Activated CD4-positive, alpha-beta T cell treated with anti-CD3 and anti-CD28 coated beads, Interleukin-2, amount 10 ng/mL, durations not matched to agents 24 days and 14 days (primary cell): Measurements from ENCODE around the gene CBY3. TPM values are rescaled to one million over a fixed set of nuclear protein-coding genes. Genes with fewer than 3 reads are reported as not detected.
A peak's percentile ranks its signal among the peaks of the same experiment; 100 is the strongest.
"Not testable (repeated sequence)": the region's sequence is repeated elsewhere in the genome, so short reads cannot be mapped to it uniquely, and the experiment has no call there.

Experiments
- DNase-seq: peaks from one replicate; pipeline ENCODE4 v3.0.0; 2022
- H3K27ac Mint-ChIP-seq: one replicate; pipeline ENCODE4 v1.8.0; 2022; ENCODE audit warnings: mild to moderate bottlenecking, mixed read lengths
- H3K27me3 Mint-ChIP-seq: one replicate; pipeline ENCODE4 v1.8.0; 2022; ENCODE audit warnings: mixed read lengths
- H3K36me3 Mint-ChIP-seq: one replicate; pipeline ENCODE4 v1.8.0; 2022; ENCODE audit warnings: low read depth, mild to moderate bottlenecking, mixed read lengths
- H3K4me1 Mint-ChIP-seq: one replicate; pipeline ENCODE4 v1.8.0; 2021; ENCODE audit warnings: mixed read lengths
- H3K4me3 Mint-ChIP-seq: one replicate; pipeline ENCODE4 v1.8.0; 2022; ENCODE audit warnings: mild to moderate bottlenecking, moderate library complexity, mixed read lengths
- H3K9me3 Mint-ChIP-seq: one replicate; pipeline ENCODE4 v1.8.0; 2021; ENCODE audit warnings: mixed read lengths
- intact Hi-C: fragments of 100-400 bp; cut with micrococcal nuclease; formaldehyde crosslinking; loops from one replicate; pipeline ENCODE4 v1.15.1; 2023
- total RNA-seq: library from RNA; stranded (reverse); gene quantifications from 2 replicates; pipeline ENCODE4 v1.2.3, GENCODE V29; 2022

The CBY3 gene
- total RNA-seq, 1 donor from 2014 or later = 0.63 TPM

GRCh38 chr5:179697108-179697507 is 16.3 kb upstream of the CBY3 start:
- peak overlapping the region; percentile 99 for H3K27ac Mint-ChIP-seq
- peaks cover 21% of the 10 kb centered on the region for H3K4me1 Mint-ChIP-seq
- H3K27me3 Mint-ChIP-seq = no peaks in the 10 kb centered on the region
- H3K9me3 Mint-ChIP-seq = no peaks in the 10 kb centered on the region
- H3K36me3 Mint-ChIP-seq = peaks cover 16% of the 10 kb centered on the region
- no peak for DNase-seq
- intact Hi-C loops = loop anchor here (5.0 kb wide), 1 partner anchor 110 kb away; the partner anchor contains the start of gene MGAT4B
- peak overlapping the region; percentile 89 for H3K4me3 Mint-ChIP-seq

- Mint-ChIP-seq H3K4me3 (no peak overlapping the region), H3K36me3 (peaks cover 13% of the 10 kb centered on the region), H3K4me1 (peaks cover 20% of the 10 kb centered on the region), H3K27me3 (no peaks in the 10 kb centered on the region), H3K9me3 (no peaks in the 10 kb centered on the region), H3K27ac (no peak overlapping the region)
- intact Hi-C loops = loop anchor here (5.0 kb wide), 1 partner anchor 111 kb away; the partner anchor contains the start of gene MGAT4B
- no peak for DNase-seq
Measured at GRCh38 chr5:179696603-179697002, 15.8 kb upstream of the CBY3 start.

DNA sequence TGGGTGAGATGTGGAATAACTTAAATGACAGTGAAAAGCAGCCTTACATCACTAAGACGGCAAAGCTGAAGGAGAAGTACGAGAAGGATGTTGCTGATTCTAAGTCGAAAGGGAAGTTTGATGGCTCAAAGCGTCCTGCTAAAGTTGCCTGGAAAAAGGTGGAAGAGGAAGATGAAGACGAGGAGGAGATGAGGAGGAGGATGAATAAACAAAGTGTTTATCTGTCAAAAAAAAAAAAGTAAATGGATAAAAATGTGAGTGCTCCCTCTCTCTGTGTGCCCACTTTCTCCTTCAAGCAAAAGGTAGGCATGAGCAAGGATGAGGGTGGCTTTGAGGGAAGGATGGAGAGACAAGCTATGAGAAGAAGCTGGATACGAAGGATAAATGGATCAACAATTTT is 13.7 kb upstream of the CBY3 start:
- Mint-ChIP-seq H3K36me3 (peaks cover 7% of the 10 kb centered on the region), H3K27ac (no peak overlapping the region), H3K27me3 (no peaks in the 10 kb centered on the region), H3K4me3 (no peak overlapping the region), H3K4me1 (peaks cover 9% of the 10 kb centered on the region), H3K9me3 (no peaks in the 10 kb centered on the region)
- DNase-seq = no peak
- intact Hi-C loops = no loop called here

- H3K27ac Mint-ChIP-seq, intact Hi-C loops, H3K4me1 Mint-ChIP-seq, DNase-seq, H3K4me3 Mint-ChIP-seq, H3K27me3 Mint-ChIP-seq, H3K36me3 Mint-ChIP-seq, H3K9me3 Mint-ChIP-seq: not testable (repeated sequence)
Measured at GRCh38 chr5:179689212-179689611, 8.4 kb upstream of the CBY3 start.

DNA sequence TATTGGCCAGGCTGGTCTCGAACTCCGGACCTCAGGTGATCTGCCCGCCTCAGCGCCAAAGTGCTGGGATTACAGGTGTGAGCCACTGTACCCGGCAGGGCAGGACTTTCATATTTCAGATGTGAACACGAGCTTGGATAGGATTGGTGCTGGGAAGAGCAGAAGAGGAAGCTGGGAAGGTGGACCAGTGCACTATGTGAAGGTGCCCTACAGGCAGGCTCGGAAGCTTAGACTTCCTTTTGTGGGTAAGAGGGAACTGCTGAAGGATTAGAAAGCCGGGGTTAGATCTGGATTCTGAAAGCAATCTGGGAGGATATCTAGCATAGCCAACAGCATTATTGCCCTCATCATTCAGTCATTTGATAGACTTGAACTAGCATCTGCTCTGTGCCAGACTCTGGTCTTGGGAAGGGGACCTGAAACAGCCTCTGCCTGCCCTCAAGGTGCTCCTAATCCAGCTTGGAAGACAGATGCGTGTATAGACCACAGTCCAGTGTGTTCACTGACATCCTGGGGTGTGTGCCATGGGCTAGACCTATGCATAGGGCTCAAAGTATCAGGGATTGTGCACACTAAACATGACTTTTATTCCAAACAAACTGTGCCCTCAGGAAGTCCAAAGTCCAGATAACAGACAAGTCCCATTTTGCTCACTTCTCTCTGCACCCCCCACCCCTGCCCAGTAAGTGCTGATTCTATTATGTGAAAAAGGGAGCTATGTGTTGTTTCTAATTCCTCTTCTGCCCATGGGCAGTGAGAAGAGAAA is 637 bp downstream of the CBY3 start:
- DNase-seq = no peak
- Mint-ChIP-seq H3K27me3 (no peaks in the 10 kb centered on the region), H3K9me3 (peaks cover 4% of the 10 kb centered on the region), H3K4me1 (peaks cover 31% of the 10 kb centered on the region), H3K4me3 (peak overlapping the region; percentile 100), H3K27ac (peak overlapping the region; percentile 51), H3K36me3 (peaks cover 34% of the 10 kb centered on the region)
- intact Hi-C loops = no loop called here

- Mint-ChIP-seq H3K4me1 (peaks cover 31% of the 10 kb centered on the region), H3K27ac (peak overlapping the region; percentile 99), H3K36me3 (peaks cover 39% of the 10 kb centered on the region), H3K27me3 (no peaks in the 10 kb centered on the region), H3K9me3 (peaks cover 4% of the 10 kb centered on the region), H3K4me3 (peak overlapping the region; percentile 100)
- intact Hi-C loops = loop anchor here (5.0 kb wide), 2 partner anchors 118 to 393 kb away; partner anchors contain the start of gene RNF130
- peak; percentile 91 for DNase-seq
Measured at GRCh38 chr5:179679014-179679674, 1.7 kb downstream of the CBY3 start.

- Mint-ChIP-seq H3K4me1 (peaks cover 31% of the 10 kb centered on the region), H3K36me3 (peaks cover 36% of the 10 kb centered on the region), H3K4me3 (peak overlapping the region; percentile 100), H3K27ac (peak overlapping the region; percentile 99), H3K9me3 (peaks cover 4% of the 10 kb centered on the region), H3K27me3 (no peaks in the 10 kb centered on the region)
- intact Hi-C loops = loop anchor here (1.0 to 5.0 kb wide), 5 partner anchors 20 to 394 kb away; partner anchors contain the start of genes CANX, HNRNPH1, MAML1 and RNF130
- DNase-seq = peak; percentile 98
Measured at GRCh38 chr5:179678223-179679013, 2.4 kb downstream of the CBY3 start.

DNA sequence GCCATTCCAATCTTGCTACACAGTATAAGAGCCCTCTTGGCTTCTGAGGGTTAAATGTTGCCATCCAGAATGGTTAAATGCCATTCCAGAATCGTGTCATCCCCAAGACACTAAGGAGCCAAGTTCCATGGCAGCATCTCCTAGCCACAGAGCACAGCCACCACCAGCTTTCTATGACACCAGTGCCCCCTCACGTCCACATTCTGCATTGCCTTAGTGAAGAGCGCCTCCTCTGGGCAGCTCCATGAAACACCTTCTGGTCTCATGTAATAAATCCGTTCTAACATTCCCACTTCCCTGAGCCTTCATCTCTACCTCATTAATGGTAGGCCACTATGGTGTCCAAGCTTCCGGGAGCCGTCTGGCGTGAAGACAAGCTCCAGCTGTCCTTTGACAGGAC is 12.4 kb downstream of the CBY3 start:
- H3K27ac Mint-ChIP-seq = no peak overlapping the region
- H3K4me1 Mint-ChIP-seq = no peaks in the 10 kb centered on the region
- H3K27me3 Mint-ChIP-seq = no peaks in the 10 kb centered on the region
- intact Hi-C loops = no loop called here
- H3K9me3 Mint-ChIP-seq = no peaks in the 10 kb centered on the region
- H3K4me3 Mint-ChIP-seq = no peak overlapping the region
- H3K36me3 Mint-ChIP-seq = no peaks in the 10 kb centered on the region
- DNase-seq = peak; percentile 78

- not testable (repeated sequence) for H3K27ac Mint-ChIP-seq, H3K36me3 Mint-ChIP-seq, H3K4me1 Mint-ChIP-seq, DNase-seq, H3K27me3 Mint-ChIP-seq, H3K9me3 Mint-ChIP-seq, H3K4me3 Mint-ChIP-seq
- intact Hi-C loops = loop anchor here (2.0 kb wide), 1 partner anchor 23 kb away; no protein-coding TSS in a partner anchor
Measured at GRCh38 chr5:179661647-179662046, 19.2 kb downstream of the CBY3 start.

GRCh38 chr5:179658179-179658856 is 22.5 kb downstream of the CBY3 start:
- H3K27me3 Mint-ChIP-seq, H3K9me3 Mint-ChIP-seq, H3K36me3 Mint-ChIP-seq, H3K27ac Mint-ChIP-seq, intact Hi-C loops, H3K4me1 Mint-ChIP-seq: not testable (repeated sequence)
- DNase-seq = peak; percentile 70
- H3K4me3 Mint-ChIP-seq = peak overlapping the region; percentile 83

GRCh38 chr5:179657302-179658178 is 23.3 kb downstream of the CBY3 start:
- H3K9me3 Mint-ChIP-seq, H3K4me1 Mint-ChIP-seq, intact Hi-C loops, DNase-seq, H3K36me3 Mint-ChIP-seq, H3K27ac Mint-ChIP-seq, H3K27me3 Mint-ChIP-seq: not testable (repeated sequence)
- H3K4me3 Mint-ChIP-seq = peak overlapping the region; percentile 83

- H3K27me3 Mint-ChIP-seq, H3K4me1 Mint-ChIP-seq, intact Hi-C loops, H3K9me3 Mint-ChIP-seq, H3K36me3 Mint-ChIP-seq, DNase-seq, H3K4me3 Mint-ChIP-seq, H3K27ac Mint-ChIP-seq: not testable (repeated sequence)
Measured at GRCh38 chr5:179653135-179653534, 27.7 kb downstream of the CBY3 start.

DNA sequence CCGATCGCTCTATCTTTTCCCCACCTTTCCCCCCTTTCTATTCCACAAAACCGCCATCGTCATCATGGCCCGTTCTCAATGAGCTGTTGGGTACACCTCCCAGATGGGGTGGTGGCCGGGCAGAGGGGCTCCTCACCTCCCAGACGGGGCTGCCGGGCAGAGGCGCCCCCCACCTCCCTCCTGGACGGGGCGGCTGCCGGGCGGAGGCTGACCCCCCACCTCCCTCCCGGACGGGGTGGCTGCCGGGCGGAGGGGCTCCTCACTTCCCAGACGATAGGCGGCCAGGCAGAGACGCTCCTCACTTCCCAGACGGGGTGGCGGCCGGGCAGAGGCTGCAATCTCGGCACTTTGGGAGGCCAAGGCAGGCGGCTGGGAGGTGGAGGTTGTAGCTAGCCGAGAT is 30.6 kb downstream of the CBY3 start:
- H3K9me3 Mint-ChIP-seq, H3K27ac Mint-ChIP-seq, H3K36me3 Mint-ChIP-seq, intact Hi-C loops, DNase-seq, H3K27me3 Mint-ChIP-seq, H3K4me1 Mint-ChIP-seq, H3K4me3 Mint-ChIP-seq: not testable (repeated sequence)
